OCI-LY7 (cell line): ENCODE results near the gene FRMD5. TPM values are rescaled to one million over a fixed set of nuclear protein-coding genes. Genes with fewer than 3 reads are reported as not detected.
"Not testable (repeated sequence)": the region's sequence is repeated elsewhere in the genome, so short reads cannot be mapped to it uniquely, and the experiment has no call there.

Source experiments
- BruUV-seq: library from RNA; stranded (reverse); fragments of 400-500 nt; replicated peaks from 2 replicates; lab custom pipeline; 2021; lab: Mats Ljungman, UMichigan
- CTCF ChIA-PET: fragments of 300-600 bp; sonication (Branson Sonifier 250); formaldehyde crosslinking; loops from one replicate; lab custom pipeline; 2022; ENCODE audit warnings: antibody characterized with exemption; ENCODE audit not compliant: unreplicated experiment; lab: Charles Lee
- POLR2A ChIA-PET: fragments of 300-600 bp; sonication (Branson Sonifier 250); formaldehyde crosslinking; loops from one replicate; lab custom pipeline; 2022; ENCODE audit warnings: antibody characterized with exemption; lab: Charles Lee
- DNase-seq: peaks from one replicate; pipeline ENCODE4 v3.0.0-alpha.2; 2015; ENCODE audit warnings: low spot score
- H2AFZ ChIP-seq: fragments of 200-600 bp; sonication (generic), shearing (Covaris generic); 2 replicates; pipeline ENCODE4 v1.6.1; 2014; ENCODE audit warnings: mild to moderate bottlenecking, antibody characterized with exemption, low read length, moderate library complexity
- H3K27ac ChIP-seq: fragments of 200-600 bp; sonication (generic); 2 replicates; pipeline ENCODE4 v1.5.1; 2014; ENCODE audit warnings: mixed run types, low read depth, mild to moderate bottlenecking, moderate library complexity, low read length, inconsistent platforms; ENCODE audit not compliant: poor library complexity, severe bottlenecking
- H3K36me3 ChIP-seq: fragments of 200-600 bp; sonication (generic); 2 replicates; pipeline ENCODE4 v1.6.1; 2014; ENCODE audit warnings: mild to moderate bottlenecking, antibody characterized with exemption, low read length, moderate library complexity, mixed read lengths; ENCODE audit not compliant: insufficient read depth
- H3K4me1 ChIP-seq: fragments of 200-600 bp; sonication (generic); 2 replicates; pipeline ENCODE4 v1.5.1; 2014; ENCODE audit warnings: mild to moderate bottlenecking, low read length; ENCODE audit not compliant: insufficient read depth, poor library complexity, severe bottlenecking
- H3K4me2 ChIP-seq: fragments of 200-600 bp; sonication (generic); 2 replicates; pipeline ENCODE4 v1.6.1; 2014; ENCODE audit warnings: mild to moderate bottlenecking, low read length
- H3K4me3 ChIP-seq: fragments of 200-600 bp; sonication (generic); 2 replicates; pipeline ENCODE4 v1.5.1; 2014; ENCODE audit warnings: mild to moderate bottlenecking, low read depth, low read length; ENCODE audit not compliant: poor library complexity, severe bottlenecking
- H3K79me2 ChIP-seq: fragments of 200-600 bp; sonication (generic); 2 replicates; pipeline ENCODE4 v1.6.1; 2016; ENCODE audit warnings: low read depth, mild to moderate bottlenecking, low read length, moderate library complexity, mixed read lengths; ENCODE audit not compliant: insufficient read depth
- H3K9me2 ChIP-seq: fragments of 200-600 bp; sonication (generic); 2 replicates; pipeline ENCODE4 v1.6.1; 2016; ENCODE audit warnings: mild to moderate bottlenecking, low read length, mixed read lengths; ENCODE audit not compliant: insufficient read depth
- H3K9me3 ChIP-seq: fragments of 200-600 bp; sonication (generic); 2 replicates; pipeline ENCODE4 v1.6.1; 2014; ENCODE audit warnings: mild to moderate bottlenecking, mixed run types, low read length, mixed read lengths
- H4K20me1 ChIP-seq: fragments of 200-600 bp; sonication (generic); 2 replicates; pipeline ENCODE4 v1.6.1; 2014; ENCODE audit warnings: mild to moderate bottlenecking, antibody characterized with exemption, low read length, moderate library complexity, mixed read lengths; ENCODE audit not compliant: insufficient read depth
- EZH2phosphoT487 ChIP-seq: fragments of 200-600 bp; sonication (generic); IDR thresholded peaks from 2 replicates; pipeline ENCODE4 v1.6.1; 2018; ENCODE audit warnings: low read depth, borderline replicate concordance, mild to moderate bottlenecking, mixed run types, antibody characterized with exemption, low read length, moderate library complexity, mixed read lengths
- intact Hi-C: fragments of 100-400 bp; cut with micrococcal nuclease; formaldehyde crosslinking; loops from one replicate; pipeline ENCODE4 v1.10.0; 2022; ENCODE audit not compliant: unreplicated experiment
- total RNA-seq, 2 experiments: library from RNA; depleted of rRNA in 1 of 2; stranded (reverse); fragments of >200 nt in 1 of 2; shearing (Covaris generic) in 1 of 2; gene quantifications; 2 replicates each; pipeline ENCODE4 v1.2.3, GENCODE V29; 2014 to 2022
- TF ChIP-seq, protein P1 (sequence below): fragments of 200-600 bp; sonication (generic); conservative IDR thresholded peaks from 2 replicates; pipeline ENCODE4 v1.5.1; 2014; ENCODE audit warnings: mild to moderate bottlenecking, antibody characterized with exemption, low read length, moderate library complexity, mixed read lengths

Gene FRMD5
- total RNA-seq, 2 experiments from 2014 or later, result not detected

DNA sequence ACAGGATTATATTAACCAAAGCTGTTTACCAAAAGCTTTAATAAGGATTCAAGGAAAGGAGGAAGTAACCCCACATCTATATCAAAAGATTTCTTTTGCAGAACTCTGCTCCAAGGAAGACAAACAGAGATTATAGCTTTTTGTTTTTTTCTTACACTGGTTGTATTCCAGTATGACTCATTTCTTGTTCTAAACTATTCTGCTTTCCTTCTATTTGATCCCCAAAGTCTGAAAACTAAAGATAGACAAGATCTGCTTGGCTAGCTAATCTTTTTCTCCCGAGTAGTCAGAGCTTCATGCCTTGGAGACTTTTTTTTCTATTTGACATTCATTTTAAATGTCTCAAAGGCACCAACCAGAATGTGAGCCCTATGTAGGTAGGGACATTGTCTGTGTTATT is 36.8 kb upstream of the FRMD5 start:
- CTCF ChIA-PET, result no interaction called here
- no peaks in the 10 kb centered on the region for H3K9me2 ChIP-seq
- no peaks in the 10 kb centered on the region for H3K9me3 ChIP-seq
- H3K4me2 ChIP-seq, result no peak overlapping the region
- BruUV-seq, result no TSS peak
- no peak overlapping the region for H3K27ac ChIP-seq
- no peaks in the 10 kb centered on the region for H3K79me2 ChIP-seq
- H3K4me1 ChIP-seq, result no peaks in the 10 kb centered on the region
- TF ChIP-seq, protein P1, sequence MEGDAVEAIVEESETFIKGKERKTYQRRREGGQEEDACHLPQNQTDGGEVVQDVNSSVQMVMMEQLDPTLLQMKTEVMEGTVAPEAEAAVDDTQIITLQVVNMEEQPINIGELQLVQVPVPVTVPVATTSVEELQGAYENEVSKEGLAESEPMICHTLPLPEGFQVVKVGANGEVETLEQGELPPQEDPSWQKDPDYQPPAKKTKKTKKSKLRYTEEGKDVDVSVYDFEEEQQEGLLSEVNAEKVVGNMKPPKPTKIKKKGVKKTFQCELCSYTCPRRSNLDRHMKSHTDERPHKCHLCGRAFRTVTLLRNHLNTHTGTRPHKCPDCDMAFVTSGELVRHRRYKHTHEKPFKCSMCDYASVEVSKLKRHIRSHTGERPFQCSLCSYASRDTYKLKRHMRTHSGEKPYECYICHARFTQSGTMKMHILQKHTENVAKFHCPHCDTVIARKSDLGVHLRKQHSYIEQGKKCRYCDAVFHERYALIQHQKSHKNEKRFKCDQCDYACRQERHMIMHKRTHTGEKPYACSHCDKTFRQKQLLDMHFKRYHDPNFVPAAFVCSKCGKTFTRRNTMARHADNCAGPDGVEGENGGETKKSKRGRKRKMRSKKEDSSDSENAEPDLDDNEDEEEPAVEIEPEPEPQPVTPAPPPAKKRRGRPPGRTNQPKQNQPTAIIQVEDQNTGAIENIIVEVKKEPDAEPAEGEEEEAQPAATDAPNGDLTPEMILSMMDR, result no peak
- TF ChIP-seq EZH2phosphoT487, result no peak
- H3K4me3 ChIP-seq, result no peak overlapping the region
- intact Hi-C loops, result no loop called here
- H2AFZ ChIP-seq, result no peak overlapping the region
- H3K36me3 ChIP-seq, result no peaks in the 10 kb centered on the region
- POLR2A ChIA-PET, result interaction anchor here (1.0 kb wide), 1 partner anchor 130 kb away, joined by 3 read pairs; no protein-coding TSS in a partner anchor
- H4K20me1 ChIP-seq, result no peaks in the 10 kb centered on the region
- no peak for DNase-seq

DNA sequence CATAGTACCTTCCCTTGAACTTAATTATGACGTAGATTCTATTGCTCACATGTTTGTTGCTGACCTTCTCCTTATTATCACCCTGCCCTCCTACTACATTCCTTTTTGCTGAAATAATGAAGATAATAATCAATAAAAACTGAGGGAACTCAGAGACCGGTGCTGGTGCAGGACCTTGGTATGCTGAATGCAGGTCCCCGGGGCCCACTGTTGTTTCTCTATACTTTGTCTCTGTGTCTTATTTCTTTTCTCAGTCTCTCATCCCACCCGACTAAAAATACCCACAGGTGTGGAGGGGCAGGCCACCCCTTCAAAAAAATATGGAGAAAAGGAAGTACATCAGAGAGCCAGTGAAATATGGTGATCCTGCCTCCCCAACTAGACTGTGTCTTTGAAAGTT is 34.2 kb upstream of the FRMD5 start:
- H3K79me2 ChIP-seq, CTCF ChIA-PET, H3K4me1 ChIP-seq, DNase-seq, intact Hi-C loops, H3K9me2 ChIP-seq, H3K36me3 ChIP-seq, H3K27ac ChIP-seq, H4K20me1 ChIP-seq, H2AFZ ChIP-seq, H3K9me3 ChIP-seq, H3K4me2 ChIP-seq, H3K4me3 ChIP-seq, BruUV-seq: not testable (repeated sequence)
- POLR2A ChIA-PET, result interaction anchor here (0.6 kb wide), 1 partner anchor 21 kb away, joined by 3 read pairs; no protein-coding TSS in a partner anchor

DNA sequence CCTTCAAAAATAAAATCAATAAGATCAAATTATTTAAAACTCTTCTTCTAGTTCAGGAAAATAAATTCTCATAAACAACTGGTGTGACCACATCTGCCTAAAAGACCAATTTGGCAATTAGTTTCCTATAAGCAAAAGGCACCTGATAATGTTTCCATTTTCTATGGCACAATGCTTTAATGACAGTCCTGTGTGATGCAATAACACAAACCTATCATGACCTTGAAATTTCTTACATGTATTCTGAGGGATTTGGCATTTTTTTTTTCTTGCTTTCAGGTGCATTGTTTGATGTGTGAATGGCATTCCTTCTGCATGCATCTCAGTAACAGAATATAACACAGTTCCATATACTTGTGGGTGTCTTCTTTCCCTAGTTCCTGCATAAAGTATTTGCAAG is 32.5 kb upstream of the FRMD5 start:
- ChIA-PET POLR2A (interaction anchor here (0.6 kb wide), 1 partner anchor 24 kb away, joined by 4 read pairs; no protein-coding TSS in a partner anchor), CTCF (no interaction called here)
- no peaks in the 10 kb centered on the region for H4K20me1 ChIP-seq
- DNase-seq, result no peak
- H2AFZ ChIP-seq, result no peak overlapping the region
- H3K4me3 ChIP-seq, result no peak overlapping the region
- H3K9me3 ChIP-seq, result no peaks in the 10 kb centered on the region
- no TSS peak for BruUV-seq
- TF ChIP-seq, protein P1, result no peak
- TF ChIP-seq EZH2phosphoT487, result no peak
- H3K79me2 ChIP-seq, result no peaks in the 10 kb centered on the region
- intact Hi-C loops, result no loop called here
- no peak overlapping the region for H3K4me2 ChIP-seq
- no peaks in the 10 kb centered on the region for H3K9me2 ChIP-seq
- no peaks in the 10 kb centered on the region for H3K4me1 ChIP-seq
- H3K36me3 ChIP-seq, result no peaks in the 10 kb centered on the region
- no peak overlapping the region for H3K27ac ChIP-seq

DNA sequence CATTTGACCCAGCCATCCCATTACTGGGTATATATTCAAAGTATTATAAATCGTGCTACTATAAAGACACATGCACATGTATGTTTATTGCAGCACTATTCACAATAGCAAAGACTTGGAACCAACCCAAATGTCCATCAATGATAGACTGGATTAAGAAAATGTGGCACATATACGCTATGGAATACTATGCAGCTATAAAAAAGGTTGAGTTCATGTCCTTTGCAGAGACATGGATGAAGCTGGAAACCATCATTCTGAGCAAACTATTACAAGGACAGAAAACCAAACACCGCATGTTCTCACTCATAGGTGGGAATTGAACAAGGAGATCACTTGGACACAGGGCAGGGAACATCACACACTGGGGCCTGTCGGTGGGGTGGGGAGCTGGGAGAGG is 31.9 kb upstream of the FRMD5 start:
- H2AFZ ChIP-seq, H3K4me2 ChIP-seq, H3K36me3 ChIP-seq, H3K9me2 ChIP-seq, H3K27ac ChIP-seq, H3K4me3 ChIP-seq, intact Hi-C loops, H3K4me1 ChIP-seq, CTCF ChIA-PET, H3K9me3 ChIP-seq, H3K79me2 ChIP-seq, H4K20me1 ChIP-seq, DNase-seq, BruUV-seq: not testable (repeated sequence)
- POLR2A ChIA-PET, result interaction anchor here (0.6 kb wide), 1 partner anchor 13 kb away, joined by 8 read pairs; no protein-coding TSS in a partner anchor
